Iris pigment epithelial cell (primary cell): ENCODE results near the gene PCDHA6.
"Not testable (repeated sequence)": the region's sequence is repeated elsewhere in the genome, so short reads cannot be mapped to it uniquely, and the experiment has no call there.

Source experiments
- DNase-seq: peaks from one replicate; pipeline ENCODE4 v3.0.0-alpha.2; 2011; ENCODE audit warnings: low read depth

Gene PCDHA6

GRCh38 chr5:140827704-140828361 lies at the start of gene PCDHA6:
PCDHA6 (plus strand) TSS chr5:140827960; CDS start chr5:140828092, 132 bp downstream.
- peak; percentile 6 for DNase-seq

GRCh38 chr5:140780512-140780911 lies 47.2 kb upstream of the PCDHA6 start:
- DNase-seq = no peak

- DNase-seq = no peak
Observed at GRCh38 chr5:140785905-140786686, 41.7 kb upstream of the PCDHA6 start, which contains the start of gene PCDHA1. PCDHA1 (plus strand) TSS chr5:140786140.

- not testable (repeated sequence) for DNase-seq
Observed at GRCh38 chr5:140787422-140787821, 40.3 kb upstream of the PCDHA6 start.

- DNase-seq = not testable (repeated sequence)
Observed at GRCh38 chr5:140787849-140788504, 39.8 kb upstream of the PCDHA6 start.

- no peak for DNase-seq
Observed at GRCh38 chr5:140791089-140791488, 36.7 kb upstream of the PCDHA6 start.

- DNase-seq = no peak
Observed at GRCh38 chr5:140794595-140795258, 33.0 kb upstream of the PCDHA6 start, which contains the start of gene PCDHA2. PCDHA2 (plus strand) TSS chr5:140794852.

- DNase-seq = peak; percentile 3
Observed at GRCh38 chr5:140795259-140795641, 32.5 kb upstream of the PCDHA6 start.

GRCh38 chr5:140796072-140796717 lies 31.6 kb upstream of the PCDHA6 start:
- not testable (repeated sequence) for DNase-seq

GRCh38 chr5:140796718-140797095 lies 31.1 kb upstream of the PCDHA6 start:
- no peak for DNase-seq

- peak; percentile 7 for DNase-seq
Observed at GRCh38 chr5:140800816-140801493, 26.8 kb upstream of the PCDHA6 start, which contains the start of gene PCDHA3. PCDHA3 (plus strand) TSS chr5:140801057.

GRCh38 chr5:140801494-140801841 lies 26.3 kb upstream of the PCDHA6 start:
- DNase-seq = no peak

- DNase-seq = not testable (repeated sequence)
Observed at GRCh38 chr5:140802381-140802780, 25.4 kb upstream of the PCDHA6 start.

GRCh38 chr5:140802781-140803271 lies 24.9 kb upstream of the PCDHA6 start:
- DNase-seq = no peak

- peak; percentile 3 for DNase-seq
Observed at GRCh38 chr5:140806834-140807775, 20.7 kb upstream of the PCDHA6 start, which contains the start of gene PCDHA4. PCDHA4 (plus strand) TSS chr5:140807068.

- DNase-seq = not testable (repeated sequence)
Observed at GRCh38 chr5:140808241-140808888, 19.4 kb upstream of the PCDHA6 start.

GRCh38 chr5:140808889-140809291 lies 18.9 kb upstream of the PCDHA6 start:
- no peak for DNase-seq

GRCh38 chr5:140821375-140822280 lies 6.1 kb upstream of the PCDHA6 start, which contains the start of gene PCDHA5:
PCDHA5 (plus strand) TSS chr5:140821613.
- DNase-seq = peak; percentile 7
